HG02852 (cell line): Measurements from ENCODE around the gene ASH1L.
"Not testable (repeated sequence)": the region's sequence is repeated elsewhere in the genome, so short reads cannot be mapped to it uniquely, and the experiment has no call there.

Experiments used
- ATAC-seq: cut with Tn5 transposase; IDR thresholded peaks from one replicate; pipeline ENCODE4 v1.9.1; 2021; ENCODE audit warnings: mild to moderate bottlenecking, moderate library complexity; ENCODE audit not compliant: unreplicated experiment

The ASH1L gene

DNA sequence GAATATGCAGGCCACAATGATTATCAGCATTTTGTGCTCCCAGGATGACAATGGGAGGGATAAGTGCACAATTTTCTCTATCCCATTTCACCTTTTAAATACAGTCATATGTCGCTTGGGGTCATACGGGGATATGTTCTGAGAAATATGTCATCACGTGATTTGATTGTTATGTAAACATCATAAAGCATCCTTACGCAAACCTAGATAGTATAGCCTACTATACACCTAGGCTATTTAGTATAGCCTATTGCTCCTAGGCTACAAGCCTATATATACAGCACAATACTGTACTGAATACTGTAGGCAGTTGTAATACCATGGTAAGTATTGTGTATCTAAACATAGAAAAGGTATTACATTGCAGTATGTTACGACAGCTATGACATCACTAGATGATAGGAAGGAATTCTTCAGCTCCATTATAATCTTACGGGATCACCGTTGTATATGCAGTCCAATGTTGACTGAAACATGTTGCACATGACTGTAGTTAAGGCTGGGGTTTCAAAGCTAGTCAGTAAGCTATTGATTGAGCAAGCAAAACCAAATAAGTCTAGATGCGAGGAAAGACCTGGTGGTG lies 223.0 kb downstream of the ASH1L start:
- ATAC-seq: no peak

DNA sequence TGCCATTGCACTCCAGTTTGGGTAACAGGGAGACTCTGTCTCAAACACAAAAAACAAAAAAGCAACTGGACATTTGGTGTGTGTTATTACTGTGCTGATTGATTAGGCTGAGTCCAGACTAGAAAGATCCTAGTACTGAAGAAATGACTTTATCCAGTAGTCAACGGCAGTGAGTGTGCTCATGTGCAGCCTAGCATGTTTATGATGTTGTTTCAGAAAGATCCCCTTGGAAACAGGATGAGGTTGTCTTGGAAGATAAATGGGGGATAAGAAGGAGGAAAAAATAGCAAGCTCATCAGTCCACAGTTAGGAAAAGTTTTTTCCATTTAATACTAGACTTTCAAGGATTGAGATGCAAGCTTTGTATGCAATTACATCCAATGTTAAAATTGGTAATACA lies 227.6 kb downstream of the ASH1L start:
- ATAC-seq: no peak

- ATAC-seq: no peak
Measured at GRCh38 chr1:155329980-155330598, 232.5 kb downstream of the ASH1L start.

- ATAC-seq: not testable (repeated sequence)
Measured at GRCh38 chr1:155328856-155329255, 233.7 kb downstream of the ASH1L start.

- ATAC-seq: no peak
Measured at GRCh38 chr1:155327981-155328380, 234.6 kb downstream of the ASH1L start.

GRCh38 chr1:155326631-155327037 lies 236.0 kb downstream of the ASH1L start:
- no peak for ATAC-seq

DNA sequence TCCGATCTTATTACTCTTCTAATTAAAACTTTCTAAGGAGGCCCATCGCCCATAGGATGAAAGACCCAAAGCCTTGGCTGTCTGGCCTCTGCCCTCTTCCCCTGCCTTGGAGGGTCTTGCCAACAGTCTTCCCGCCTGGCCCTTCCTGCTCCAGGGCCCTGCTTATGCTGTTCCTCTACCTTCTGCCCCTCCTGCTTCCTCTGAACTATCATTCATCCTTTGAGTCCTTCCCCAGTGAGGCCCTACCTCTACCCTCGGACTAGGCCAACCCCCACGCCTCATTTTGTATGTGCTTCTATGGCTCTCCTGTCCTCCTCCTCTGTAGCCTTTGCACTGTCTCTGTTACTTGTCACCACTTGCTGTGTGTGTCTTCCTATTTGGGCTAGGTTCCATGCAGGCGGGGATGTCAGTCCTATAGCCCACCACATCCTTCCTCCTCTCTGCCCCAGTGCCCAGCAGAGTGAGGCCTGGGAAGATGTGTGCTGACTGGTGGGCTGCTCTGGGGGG lies 236.5 kb downstream of the ASH1L start:
- ATAC-seq: no peak

- ATAC-seq: no peak
Measured at GRCh38 chr1:155325603-155325893, 237.1 kb downstream of the ASH1L start.

GRCh38 chr1:155324717-155325602 lies 237.6 kb downstream of the ASH1L start:
- ATAC-seq: no peak

DNA sequence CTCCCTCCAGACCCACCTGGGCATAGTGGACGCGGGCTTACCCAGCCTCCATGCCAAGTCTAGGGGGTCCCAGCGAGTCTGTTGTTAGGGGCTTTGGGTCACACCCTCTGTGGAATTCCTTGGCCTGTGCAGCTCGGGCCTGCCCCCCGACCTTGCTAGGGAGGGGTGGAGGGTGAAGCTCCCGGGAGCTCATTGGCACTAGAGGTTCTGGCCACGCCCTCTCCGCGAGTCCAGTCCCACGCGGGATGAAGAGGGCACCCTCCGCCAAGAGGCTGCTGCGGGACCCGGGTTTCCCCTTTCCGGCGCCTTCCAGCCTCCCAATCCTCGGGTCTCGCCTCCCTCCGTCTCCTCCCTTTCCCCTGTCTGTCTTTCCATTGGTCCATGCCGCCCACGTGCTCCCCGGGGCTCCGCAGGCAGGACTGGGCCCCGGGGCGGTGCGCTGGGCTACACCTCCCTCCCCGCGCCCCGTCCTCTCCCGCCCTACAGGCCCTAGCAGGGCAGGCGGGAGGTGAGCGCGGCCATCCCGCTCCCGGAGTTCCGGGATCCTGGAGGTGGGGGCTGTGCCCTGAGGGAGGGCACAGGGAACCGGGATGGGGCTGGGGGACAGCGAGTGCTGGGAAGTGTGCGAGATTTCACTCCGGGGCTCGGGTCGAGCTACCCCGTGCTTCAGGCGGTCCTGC lies 238.4 kb downstream of the ASH1L start:
- peak; percentile 59 for ATAC-seq

- peak; percentile 45 for ATAC-seq
Measured at GRCh38 chr1:155323729-155324036, 238.9 kb downstream of the ASH1L start.

- peak; percentile 44 for ATAC-seq
Measured at GRCh38 chr1:155322953-155323728, 239.5 kb downstream of the ASH1L start.

DNA sequence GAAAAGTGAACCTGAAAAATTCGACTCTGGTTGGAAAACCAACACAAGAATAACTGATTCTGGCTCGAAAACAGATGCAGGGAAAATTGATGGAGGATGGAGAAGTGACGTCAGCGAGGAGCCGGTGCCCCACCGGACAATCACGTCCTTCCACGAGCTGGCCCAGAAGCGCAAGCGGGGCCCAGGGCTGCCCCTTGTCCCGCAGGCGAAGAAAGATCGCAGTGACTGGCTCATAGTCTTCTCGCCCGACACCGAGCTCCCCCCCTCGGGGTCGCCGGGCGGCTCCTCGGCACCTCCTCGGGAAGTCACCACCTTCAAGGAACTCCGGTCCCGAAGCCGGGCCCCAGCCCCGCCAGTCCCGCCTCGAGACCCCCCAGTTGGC lies 240.0 kb downstream of the ASH1L start:
- no peak for ATAC-seq

- ATAC-seq: no peak
Measured at GRCh38 chr1:155321639-155322503, 240.7 kb downstream of the ASH1L start.

- no peak for ATAC-seq
Measured at GRCh38 chr1:155320661-155321617, 241.7 kb downstream of the ASH1L start, which contains the start of gene RUSC1. Gene RUSC1 (plus strand): TSS chr1:155320894. CDS start chr1:155321774, 880 bp downstream.

GRCh38 chr1:155320252-155320651 lies 242.4 kb downstream of the ASH1L start:
- no peak for ATAC-seq

GRCh38 chr1:155319536-155319935 lies 243.1 kb downstream of the ASH1L start:
- ATAC-seq: no peak

DNA sequence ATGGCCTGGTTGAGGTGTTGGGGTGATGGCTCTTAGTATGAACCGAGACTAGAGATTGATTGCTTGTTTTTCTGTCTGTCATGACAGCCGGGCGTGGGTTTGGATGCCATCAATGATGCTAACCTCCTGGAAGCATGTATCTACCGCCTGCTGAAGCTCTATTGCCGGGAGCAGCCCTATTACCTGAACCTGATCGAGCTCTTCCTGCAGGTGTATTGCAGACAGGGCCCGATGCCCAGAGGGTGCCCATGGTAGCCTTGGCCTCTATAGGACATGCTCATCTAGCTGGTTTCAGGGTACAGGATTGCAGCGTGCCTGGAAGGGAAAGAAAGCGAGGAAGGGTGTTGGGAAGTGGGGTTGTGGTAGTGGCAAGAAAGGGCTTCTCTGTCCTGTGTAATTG lies 244.5 kb downstream of the ASH1L start:
- ATAC-seq: no peak

- no peak for ATAC-seq
Measured at GRCh38 chr1:155316922-155317321, 245.7 kb downstream of the ASH1L start.
